Psoas muscle (tissue), 8 donors: Measurements from ENCODE around the gene LNPEP. TPM values are rescaled to one million over a fixed set of nuclear protein-coding genes. Genes with fewer than 3 reads are reported as not detected.

Experiments used
- ATAC-seq, 4 donors: fragments of 200-7000 bp; cut with Tn5 transposase; one replicate each; pipeline ENCODE4 v1.9.1; 2020; ENCODE audit warnings: moderate library complexity in 3 of 4, mild to moderate bottlenecking in 2 of 4
- DNase-seq, 2 donors: peaks; one replicate each; pipeline ENCODE4 v3.0.0-alpha.2; 2020
- H3K27ac ChIP-seq: fragments of 200-600 bp; one replicate; pipeline ENCODE4 v1.8.0; 2022
- H3K27me3 ChIP-seq, 3 donors: fragments of 200-600 bp in 1 of 3; one replicate each; pipeline versions ENCODE4 v1.6.1 to v1.8.0; 2013 to 2022; ENCODE audit warnings: low read length in 2 of 3, mild to moderate bottlenecking in 2 of 3, moderate library complexity in 1 of 3; ENCODE audit not compliant: insufficient read depth in 3 of 3
- H3K36me3 ChIP-seq, 2 donors: fragments of 200-600 bp in 1 of 2; one replicate each; pipeline versions ENCODE4 v1.6.1 to v1.8.0; 2013 to 2022; ENCODE audit warnings: low read depth in 1 of 2, mild to moderate bottlenecking in 1 of 2, moderate library complexity in 1 of 2; ENCODE audit not compliant: insufficient read depth in 1 of 2
- H3K4me1 ChIP-seq: fragments of 200-600 bp; one replicate; pipeline ENCODE4 v1.8.0; 2022
- H3K4me3 ChIP-seq: fragments of 200-600 bp; one replicate; pipeline ENCODE4 v1.8.0; 2022; ENCODE audit warnings: mild to moderate bottlenecking
- H3K9me3 ChIP-seq: fragments of 200-600 bp; one replicate; pipeline ENCODE4 v1.8.0; 2022
- CTCF ChIP-seq: fragments of 200-600 bp; IDR thresholded peaks from one replicate; pipeline ENCODE4 v1.8.0; 2022; ENCODE audit warnings: antibody characterized with exemption
- WGBS, 3 donors: extraction: QIAGEN DNeasy Blood & Tissue Kit; methylation state at CpG; one replicate each; pipeline versions ENCODE4 v1.1.6 to v1.1.7; 2013; 5-methylcytosine and 5-hydroxymethylcytosine counted together
- intact Hi-C, 2 donors: fragments of 100-400 bp; cut with DNase I; formaldehyde crosslinking; loops; one replicate each; pipeline versions ENCODE4 v1.11.0 to v1.14.2; 2022
- polyA plus RNA-seq, 3 donors: library from polyadenylated mRNA; stranded (reverse); fragments of 200-250 nt; gene quantifications; one replicate each; pipeline ENCODE4 v1.2.3, GENCODE V29; 2013
- total RNA-seq, 4 donors: library from RNA; stranded (reverse); fragmentation: NEBNext Ultra II Directional in 2 of 4; extraction: Animal tissue kit (Norgen Biotek cat#: 25700) in 2 of 4; gene quantifications; one replicate each; pipeline versions ENCODE4 v1.2.1 to v1.2.4, GENCODE V29; 2021 to 2023
- donor health status: healthy with polysubstance abuse.
- donor health status: DM: no; HTN: no; CAD: no; lungs with moderate emphysema.
- donor health status: Bipolar disorder and iron deficiency.
- donor health status: healthy.
- donor health status: DM: yes; HTN: yes; CAD: no.
- donor health status: DM: no; HTN: no; CAD: no.
- donor health status: DM: no; HTN: no; CAD: no.
- donor health status: DM: yes; HTN: yes; CAD: no.

Gene LNPEP
- total and polyA plus RNA-seq, 7 donors = 4.1 to 62.8 (median 30.4) TPM

GRCh38 chr5:97010606-97011005, 74.7 kb downstream of the LNPEP start:
- intact Hi-C loops = loop anchor here in 1 of 2 donors (10.0 kb wide), 1 partner anchor 136 kb away; the partner anchor contains the start of gene ERAP2
- no peaks in the 10 kb centered on the region for H3K4me1 ChIP-seq
- H3K4me3 ChIP-seq = no peak overlapping the region
- peaks cover 4 to 72% of the 10 kb centered on the region in 2 donors for H3K36me3 ChIP-seq
- no peaks in the 10 kb centered on the region for H3K27me3 ChIP-seq
- 65 to 77% (median 77%) methylated on average over 3 of the region's 3 CpGs for WGBS, 3 donors
- DNase-seq (no peak), ATAC-seq (no peak)
- TF ChIP-seq CTCF = no peak
- H3K9me3 ChIP-seq = no peaks in the 10 kb centered on the region
- H3K27ac ChIP-seq = no peak overlapping the region

GRCh38 chr5:97011567-97011966, 75.7 kb downstream of the LNPEP start:
- Histone ChIP-seq H3K4me3 (no peak overlapping the region), H3K27me3 (no peaks in the 10 kb centered on the region), H3K36me3 (peaks cover 4 to 71% of the 10 kb centered on the region in 2 donors), H3K4me1 (no peaks in the 10 kb centered on the region), H3K9me3 (no peaks in the 10 kb centered on the region), H3K27ac (no peak overlapping the region)
- ATAC-seq (no peak), DNase-seq (no peak)
- WGBS, 3 donors = 96 to 98% (median 96%) methylated on average over 2 of the region's 2 CpGs
- TF ChIP-seq CTCF = no peak
- intact Hi-C loops = loop anchor here in 1 of 2 donors (10.0 kb wide), 1 partner anchor 137 kb away; the partner anchor contains the start of gene ERAP2

GRCh38 chr5:97019435-97020117, 83.7 kb downstream of the LNPEP start:
- DNase-seq (no peak), ATAC-seq (peak; percentile 53 to 83 (median 66))
- Histone ChIP-seq H3K27ac (peak overlapping the region; percentile 20), H3K9me3 (no peaks in the 10 kb centered on the region), H3K27me3 (no peaks in the 10 kb centered on the region), H3K4me3 (no peak overlapping the region), H3K36me3 (peaks cover 3 to 69% of the 10 kb centered on the region in 2 donors), H3K4me1 (peaks cover 5% of the 10 kb centered on the region)
- intact Hi-C loops = loop anchor here (5.0 to 10.0 kb wide), 2 partner anchors 143 to 145 kb away; partner anchors contain the start of gene ERAP2 (in 1 of the 2)
- WGBS, 3 donors = 53 to 67% (median 64%) methylated on average over 5 of the region's 5 CpGs
- TF ChIP-seq CTCF = no peak

- DNase-seq (no peak), ATAC-seq (no peak)
- H3K36me3 ChIP-seq = peaks cover 6 to 69% of the 10 kb centered on the region in 2 donors
- H3K27ac ChIP-seq = no peak overlapping the region
- no peaks in the 10 kb centered on the region for H3K9me3 ChIP-seq
- no peak overlapping the region for H3K4me3 ChIP-seq
- intact Hi-C loops = no loop called here
- no peaks in the 10 kb centered on the region for H3K27me3 ChIP-seq
- TF ChIP-seq CTCF = no peak
- H3K4me1 ChIP-seq = peaks cover 5% of the 10 kb centered on the region
- 74 to 88% (median 80%) methylated on average over 1 of the region's 1 CpG for WGBS, 3 donors
Measured at GRCh38 chr5:97021416-97021815, 85.5 kb downstream of the LNPEP start.
